SK-N-MC (cell line): Measurements from ENCODE around the gene CXXC1.

Experiments used
- EZH2 ChIP-seq: fragments of 200-600 bp; sonication (generic); IDR thresholded peaks from one replicate; pipeline ENCODE4 v1.6.1; 2017; ENCODE audit warnings: antibody characterized with exemption
- FOXP2 ChIP-seq: optimal IDR thresholded peaks from 2 replicates; pipeline ENCODE3; 2011; ENCODE audit warnings: mild to moderate bottlenecking, moderate library complexity; ENCODE audit not compliant: insufficient read depth; ENCODE audit errors: extremely low read length, control extremely low read depth
- POLR2AphosphoS5 ChIP-seq: IDR thresholded peaks from 2 replicates; pipeline ENCODE4 v1.6.1; 2012; ENCODE audit warnings: mild to moderate bottlenecking, low read depth, low read length, borderline replicate concordance

- TF ChIP-seq EZH2 (no peak), POLR2AphosphoS5 (no peak), FOXP2 (no peak)
These were observed 14.1 kb downstream of the CXXC1 start for GRCh38 chr18:50273203-50274043.
